Mucosa of gallbladder (tissue), 1 donor: ENCODE data around the gene LIPC. TPM values are rescaled to one million over a fixed set of nuclear protein-coding genes. Genes with fewer than 3 reads are reported as not detected.

Experiments used
- DNase-seq: peaks from one replicate; pipeline ENCODE4 v3.0.0-alpha.2; 2020; ENCODE audit warnings: low spot score
- total RNA-seq: library from RNA; stranded (reverse); gene quantifications from one replicate; pipeline ENCODE4 v1.2.1, GENCODE V29; 2021
- donor health status: DM: no; HTN: no; CAD: no.

The LIPC gene
- total RNA-seq, 1 donor from 2014 or later = 0.58 TPM

DNA sequence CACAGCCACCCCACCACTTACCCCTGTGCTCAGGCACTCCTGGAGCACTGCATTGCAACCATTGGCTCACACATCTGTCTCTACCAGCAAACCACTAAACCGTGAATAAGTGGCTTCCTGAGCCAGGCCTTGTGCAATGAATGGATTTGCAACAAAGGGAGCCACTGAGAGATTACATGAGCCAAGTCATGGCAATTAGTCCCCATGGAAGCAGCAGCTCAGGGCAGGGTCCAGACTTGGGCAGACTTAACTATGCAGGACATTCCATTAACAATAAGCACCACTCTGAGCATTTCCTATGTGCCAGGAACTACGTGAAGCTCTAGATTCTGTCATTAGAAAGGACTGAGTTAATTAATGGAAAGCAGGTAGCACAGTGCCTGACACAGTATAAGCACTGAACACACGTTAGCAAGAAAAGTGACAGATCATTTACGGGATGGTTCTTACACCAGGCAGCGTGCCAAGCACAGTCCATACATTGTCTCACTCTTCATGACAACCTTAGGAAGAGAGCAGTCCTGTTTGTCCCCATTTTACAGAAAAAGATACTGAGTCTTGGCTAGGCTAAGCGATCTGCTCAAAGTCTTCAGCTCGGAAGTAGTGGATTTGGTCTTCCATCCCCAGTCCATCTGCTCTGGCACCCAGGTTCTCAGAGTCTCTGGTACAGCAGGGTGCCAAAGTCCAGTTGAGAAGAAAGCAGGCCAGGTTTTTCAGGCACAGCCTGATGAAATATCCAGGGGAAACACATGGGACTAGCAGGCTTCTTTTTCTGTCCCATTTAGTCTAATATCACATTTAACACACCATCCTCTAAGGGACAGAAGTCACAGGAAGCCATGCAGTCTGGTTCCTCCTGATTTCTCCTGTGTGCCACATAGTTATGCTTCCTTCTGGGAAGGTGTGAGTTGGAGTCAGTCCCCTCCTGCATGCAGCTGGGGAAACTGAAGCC, 44.1 kb downstream of the LIPC start:
- DNase-seq = no peak

DNA sequence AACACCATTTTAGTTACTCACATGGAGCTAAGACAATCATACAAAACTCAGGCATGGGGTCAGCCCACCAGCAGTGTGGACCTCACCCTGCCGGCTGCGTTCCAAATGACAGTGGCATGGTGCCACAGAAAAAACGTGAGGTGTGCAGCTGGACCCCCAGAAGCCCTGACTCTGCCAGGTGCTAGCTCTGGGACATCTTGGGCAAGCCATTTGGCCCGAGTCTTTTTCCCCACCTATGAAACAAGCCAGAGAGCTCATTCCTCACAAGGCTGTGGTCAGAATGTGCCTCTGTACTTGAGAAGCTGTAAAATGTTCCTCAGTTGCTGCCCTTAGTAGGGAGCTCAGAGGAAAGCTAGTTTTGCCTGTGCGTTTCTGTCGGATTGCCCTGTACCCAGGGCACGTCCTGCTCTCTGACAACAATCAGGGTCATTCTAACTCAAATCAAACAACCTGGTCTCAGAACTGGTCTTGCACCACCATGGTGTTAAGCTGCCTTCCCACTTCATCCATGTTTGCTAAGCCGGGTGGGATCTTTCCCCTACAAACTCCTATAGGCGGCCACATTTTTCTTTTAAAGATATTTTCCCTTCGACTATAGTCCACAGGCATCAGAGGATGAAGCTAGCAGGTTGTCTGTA, 44.9 kb downstream of the LIPC start:
- DNase-seq = no peak

DNA sequence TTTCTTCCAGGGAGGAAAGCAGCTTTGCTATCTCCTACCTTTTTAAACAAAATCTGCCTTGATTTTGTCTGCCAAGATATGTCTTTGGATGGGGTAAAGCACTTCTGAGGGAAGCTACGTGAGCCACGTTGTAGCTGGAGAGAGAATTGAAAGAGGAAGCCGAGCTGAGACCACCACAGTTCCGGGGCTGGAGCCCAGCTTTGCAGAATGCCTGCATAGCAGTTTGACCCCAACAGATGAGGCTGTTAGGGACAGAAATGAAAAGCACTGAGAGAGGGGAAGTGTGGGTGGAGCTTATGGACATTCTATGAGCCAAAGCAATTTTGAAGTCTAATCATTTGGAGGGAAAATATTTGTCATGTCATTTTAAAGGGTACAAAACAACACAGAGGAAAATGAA, 45.4 kb downstream of the LIPC start:
- no peak for DNase-seq

DNA sequence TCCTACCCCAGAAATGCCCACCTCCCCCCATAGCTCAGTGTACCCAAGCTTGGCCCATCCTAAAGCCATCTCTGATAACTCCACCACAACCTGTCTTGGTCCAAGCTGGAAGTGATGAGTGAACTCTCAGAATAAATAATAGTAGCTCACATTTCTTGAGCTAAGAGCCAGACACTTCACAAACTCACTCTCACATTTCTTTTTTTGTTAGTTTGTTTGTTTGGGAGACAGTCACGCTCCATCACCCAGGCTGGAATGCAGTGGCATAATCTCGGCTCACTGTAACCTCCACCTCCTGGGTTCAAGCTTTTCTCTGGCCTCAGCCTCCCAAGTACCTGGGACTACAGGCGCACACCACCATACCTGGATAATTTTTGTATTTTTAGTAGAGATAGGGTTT, 46.2 kb downstream of the LIPC start:
- DNase-seq = no peak

DNA sequence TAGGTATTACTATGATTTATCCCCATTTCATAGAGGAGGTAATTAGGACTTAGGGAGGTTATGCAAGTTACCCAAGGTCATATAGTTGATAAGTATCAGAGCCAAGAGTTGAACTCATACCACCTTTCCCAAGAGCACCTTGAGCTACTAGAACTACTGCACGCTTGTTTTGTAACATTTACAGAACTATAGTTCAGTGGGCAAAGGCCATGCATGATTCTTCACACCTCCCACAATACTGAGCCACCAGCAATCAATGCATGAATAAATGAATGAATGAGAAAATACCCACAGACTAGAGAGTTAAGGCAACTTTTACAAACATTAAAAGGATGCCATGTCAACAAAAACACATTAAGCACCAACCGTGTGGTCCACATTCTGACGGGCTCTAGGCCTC, 46.8 kb downstream of the LIPC start:
- DNase-seq = no peak

DNA sequence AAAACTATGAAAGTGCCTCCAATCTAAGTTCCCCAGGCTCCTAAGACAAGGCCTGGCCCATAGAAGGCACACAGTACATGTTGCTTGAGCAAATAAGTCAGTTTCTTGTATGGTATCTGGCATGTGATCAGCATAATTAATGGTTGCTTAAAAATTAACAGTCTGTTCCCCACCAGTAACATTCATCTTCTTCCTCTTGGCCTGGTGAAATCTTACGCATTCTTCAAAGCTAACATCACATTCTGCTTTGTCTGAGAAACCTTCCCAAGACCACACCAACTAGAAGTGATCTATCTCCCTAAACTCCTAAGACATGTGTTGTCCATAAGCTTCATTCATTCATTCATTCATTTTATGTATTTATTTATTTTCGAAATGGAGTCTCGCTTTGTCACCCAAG, 48.1 kb downstream of the LIPC start:
- no peak for DNase-seq

DNA sequence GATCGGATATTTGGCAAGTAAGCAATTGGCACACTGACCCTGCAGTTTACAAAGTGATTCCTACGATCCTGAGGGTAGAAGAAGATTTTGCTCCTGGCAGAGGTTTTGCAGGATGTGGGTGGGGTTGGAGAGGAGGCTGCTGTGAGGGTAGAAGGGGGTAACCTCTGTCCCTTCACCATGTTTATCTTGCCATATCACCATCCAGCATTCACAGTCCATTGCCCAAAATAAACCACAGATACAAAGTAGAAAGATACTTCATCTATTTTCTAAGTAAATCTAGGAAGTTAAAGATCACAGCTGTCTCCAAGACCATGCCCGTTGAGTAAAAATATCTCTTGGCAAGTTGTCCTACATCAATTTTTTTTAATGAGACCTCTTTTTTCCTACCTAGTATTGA, 51.6 kb downstream of the LIPC start:
- no peak for DNase-seq

DNA sequence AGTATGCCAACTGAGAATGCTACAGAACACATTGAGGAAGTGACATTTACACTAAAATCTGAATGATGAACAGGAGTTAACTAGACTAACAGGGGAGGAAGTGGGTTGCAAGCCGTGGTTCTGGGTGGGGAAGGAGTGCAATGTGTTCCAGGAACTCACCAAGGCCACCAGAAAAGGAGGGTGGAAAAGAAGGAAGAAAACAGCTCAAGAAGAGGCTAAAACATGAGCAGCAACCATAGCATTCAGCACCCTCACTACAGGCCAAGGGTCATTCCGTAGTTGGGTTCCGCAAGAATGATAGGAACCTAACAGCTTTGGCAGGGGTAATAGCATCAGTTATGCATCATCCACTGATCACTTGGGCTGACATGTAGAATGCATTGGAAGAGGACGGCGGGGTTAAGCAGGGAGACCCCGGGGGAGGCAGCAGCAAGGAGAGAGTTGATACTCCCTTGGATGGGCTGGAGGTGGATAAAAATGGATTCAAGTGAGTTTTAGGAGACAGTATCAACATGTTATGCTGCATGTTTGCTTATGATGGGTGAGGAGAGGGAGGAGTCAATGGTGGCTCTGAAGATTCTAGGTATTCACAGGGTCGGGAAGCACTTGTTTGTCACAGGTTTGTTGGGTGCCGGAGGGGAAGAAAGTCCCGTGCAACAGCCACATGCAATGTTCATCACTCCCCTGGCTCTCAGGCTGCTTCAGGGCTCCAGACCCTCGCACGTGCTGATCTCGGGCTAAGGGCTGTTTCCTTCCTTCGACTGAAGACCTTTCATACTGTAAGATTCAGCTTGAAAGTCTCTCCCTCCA, 53.2 kb downstream of the LIPC start:
- no peak for DNase-seq

DNA sequence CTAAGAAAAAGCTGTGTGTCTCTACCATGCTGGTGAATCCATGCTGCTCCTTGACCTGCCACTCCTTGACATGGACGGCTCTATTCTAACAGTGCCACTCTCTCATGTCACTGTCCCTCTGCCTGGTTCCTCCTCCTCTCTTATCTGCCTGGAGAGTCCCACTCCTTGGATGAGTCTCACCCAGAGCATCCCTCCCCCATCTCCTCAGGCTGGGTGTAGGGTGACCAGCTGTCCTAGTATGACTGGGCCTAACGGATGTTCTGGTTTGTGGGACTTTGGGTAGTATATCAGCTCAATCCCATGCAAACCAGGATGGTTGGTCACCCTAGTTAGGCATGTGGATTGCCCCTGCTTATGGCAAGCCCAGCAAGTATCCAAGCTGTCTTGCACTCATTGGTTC, 54.3 kb downstream of the LIPC start:
- no peak for DNase-seq

DNA sequence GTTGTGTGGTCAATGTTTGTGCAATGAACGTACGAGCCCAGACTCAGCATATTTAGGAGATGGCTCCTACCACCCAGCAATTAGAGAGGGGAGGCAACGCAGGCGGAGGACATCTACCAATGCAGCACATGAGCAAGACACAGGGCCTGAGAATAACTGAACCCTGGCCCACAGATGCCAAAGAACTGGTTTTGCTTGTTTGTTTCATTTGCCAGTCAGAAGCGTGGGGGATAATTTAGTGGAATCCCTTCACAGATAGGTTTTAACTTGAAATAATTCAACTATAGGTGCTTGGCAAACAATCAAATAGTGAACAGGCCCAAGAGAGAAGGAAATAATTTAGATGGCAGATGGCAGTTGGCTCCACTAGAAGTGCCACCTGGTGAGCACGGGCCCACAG, 54.8 kb downstream of the LIPC start:
- no peak for DNase-seq

DNA sequence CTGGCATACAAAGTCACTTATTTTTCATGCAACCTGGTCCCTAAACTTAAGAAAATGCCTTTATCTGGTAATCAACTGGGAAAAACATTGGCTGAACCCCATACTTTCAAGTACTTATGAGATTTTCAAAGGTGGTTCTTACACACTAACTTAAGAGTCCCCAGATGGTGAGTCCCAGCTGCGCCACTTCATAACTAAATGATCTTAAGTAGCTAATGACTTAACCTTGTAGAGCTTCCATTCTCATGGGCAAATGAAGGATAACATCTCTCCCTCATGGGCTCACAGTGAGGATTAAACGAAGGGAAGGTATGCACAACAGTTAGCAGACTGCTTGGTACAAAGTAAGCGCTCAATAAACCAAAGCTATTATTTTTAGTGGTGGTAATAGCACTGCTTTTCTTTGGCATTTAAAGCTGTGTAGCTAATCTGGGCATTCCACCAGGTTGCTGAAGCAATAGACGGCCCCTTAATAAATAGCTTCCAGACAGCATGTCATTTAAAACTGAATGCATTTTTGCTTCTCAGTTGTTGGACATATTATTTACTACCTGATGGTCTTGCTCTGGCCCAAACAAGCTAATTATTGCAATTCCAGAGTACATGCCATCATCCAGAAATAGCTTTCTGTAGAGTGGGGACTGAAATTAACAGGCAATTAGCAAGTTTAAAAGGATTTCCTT, 55.4 kb downstream of the LIPC start:
- no peak for DNase-seq

DNA sequence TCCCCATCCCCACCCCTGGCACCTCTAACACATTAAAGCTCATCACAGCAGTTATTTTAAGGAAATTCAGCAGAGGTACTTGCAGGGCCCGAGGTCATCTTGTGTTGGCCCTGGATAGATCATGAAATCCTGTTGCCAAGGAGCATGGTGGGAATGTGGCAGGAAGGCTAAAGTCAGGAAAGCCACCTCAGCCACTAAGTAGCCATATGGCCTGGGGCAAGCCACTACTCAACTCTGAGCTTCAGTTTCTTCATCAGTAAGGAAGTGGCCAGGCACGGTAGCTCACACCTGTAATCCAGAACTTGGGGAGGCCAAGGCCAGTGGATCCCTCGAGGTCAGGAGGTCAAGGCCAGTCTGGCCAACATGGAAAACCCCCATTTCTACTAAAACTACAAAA, 55.9 kb downstream of the LIPC start:
- DNase-seq = no peak

DNA sequence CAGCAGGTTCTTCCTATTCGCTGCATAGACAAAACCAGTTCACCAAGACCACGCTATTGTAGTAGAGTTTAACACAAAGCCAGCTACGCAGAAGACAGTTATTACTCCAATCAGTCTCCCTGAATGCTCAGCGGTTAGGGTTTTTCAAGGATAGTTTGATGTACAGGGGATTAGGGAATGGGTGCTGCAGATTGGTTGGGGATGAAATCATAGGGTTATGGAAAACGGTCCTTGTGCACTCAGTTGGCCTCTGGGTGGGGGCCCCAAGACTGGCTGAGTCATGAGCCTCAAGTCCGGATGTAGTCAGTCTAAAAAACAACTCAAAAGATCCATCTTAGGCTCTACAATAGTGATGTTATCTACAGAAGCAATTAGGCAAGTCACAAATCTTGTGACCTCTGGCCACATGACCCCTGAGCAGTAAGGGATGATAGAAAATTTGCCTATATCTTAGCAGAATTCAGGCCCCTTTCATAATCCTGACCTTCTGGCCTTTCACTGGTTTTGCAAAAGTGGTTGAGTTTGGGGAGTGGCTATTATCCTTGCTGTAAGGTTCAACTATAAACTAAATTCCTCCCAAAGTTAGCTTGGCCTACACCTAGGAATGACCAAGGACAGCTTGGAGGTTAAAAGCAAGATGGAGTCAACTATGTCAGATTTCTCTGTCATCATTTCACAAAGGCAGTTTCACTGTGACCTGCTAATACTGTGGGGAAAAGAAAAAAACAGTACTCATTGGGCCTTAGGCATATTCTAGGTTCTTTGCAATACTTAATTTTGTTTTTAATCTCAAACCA, 57.7 kb downstream of the LIPC start:
- no peak for DNase-seq

DNA sequence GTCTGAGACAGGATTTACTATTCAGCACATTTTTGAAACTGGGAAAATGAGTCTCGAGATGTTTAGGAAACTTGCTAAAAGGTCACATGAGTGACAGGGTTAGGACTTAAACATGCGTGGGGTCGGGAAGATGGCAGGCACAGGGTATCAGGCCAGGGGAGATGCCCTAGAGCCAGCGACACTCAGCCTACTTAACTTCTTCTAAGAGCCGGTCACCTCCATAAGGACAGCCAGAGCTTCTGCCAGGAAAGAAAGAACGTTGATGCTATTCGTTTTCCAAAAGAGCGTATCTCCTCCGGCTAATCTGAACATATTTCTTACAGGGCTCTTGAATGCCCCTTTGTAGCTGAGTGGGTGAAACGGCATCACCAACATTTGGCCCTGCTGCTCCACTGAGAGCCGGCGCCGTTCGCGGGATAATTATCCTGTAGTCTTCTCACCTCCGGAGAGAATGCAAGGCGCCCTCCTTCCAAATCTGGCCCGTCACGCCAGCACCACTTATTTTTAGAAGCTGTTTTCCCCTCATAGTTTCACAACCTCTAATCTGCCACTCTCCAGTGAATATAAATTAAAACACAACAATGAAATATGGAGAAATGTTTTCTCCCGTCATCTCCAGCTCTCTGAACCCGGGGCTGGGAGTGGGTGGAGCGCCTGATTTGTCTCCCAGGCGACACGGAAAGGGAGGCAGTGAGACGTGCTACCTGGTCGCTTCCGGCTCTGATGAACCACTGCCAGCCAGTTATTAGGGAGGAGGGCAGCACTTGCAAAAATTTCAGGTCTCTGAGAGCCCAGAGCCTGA, 58.5 kb downstream of the LIPC start:
- no peak for DNase-seq

DNA sequence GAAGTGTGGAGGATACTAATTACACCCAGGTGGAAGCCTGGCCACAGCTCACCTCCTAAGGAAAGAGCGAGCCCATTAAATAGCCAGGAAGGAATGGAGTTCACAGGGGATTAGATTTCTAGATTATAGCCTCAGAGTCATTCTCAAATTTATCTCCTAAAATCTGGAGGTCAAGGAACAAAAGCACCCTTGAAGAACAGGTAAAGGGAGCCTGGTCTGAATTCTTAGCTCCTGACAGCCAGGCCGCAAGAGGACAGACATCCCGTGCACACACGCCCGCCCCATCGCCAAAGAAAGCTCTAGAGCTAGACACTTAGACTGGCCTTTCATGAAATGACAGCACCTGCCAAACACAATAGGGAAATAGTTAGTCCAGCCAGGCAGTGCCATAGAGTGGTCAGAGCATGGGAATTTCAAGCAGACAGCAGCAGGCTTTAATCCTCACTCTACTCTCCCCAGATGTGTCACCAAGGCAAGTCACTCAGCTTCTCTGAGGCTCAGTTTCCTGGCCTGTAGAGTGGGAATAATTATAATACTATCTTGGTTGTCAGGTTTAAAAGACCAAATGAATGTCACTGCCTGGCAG, 59.2 kb downstream of the LIPC start:
- no peak for DNase-seq

DNA sequence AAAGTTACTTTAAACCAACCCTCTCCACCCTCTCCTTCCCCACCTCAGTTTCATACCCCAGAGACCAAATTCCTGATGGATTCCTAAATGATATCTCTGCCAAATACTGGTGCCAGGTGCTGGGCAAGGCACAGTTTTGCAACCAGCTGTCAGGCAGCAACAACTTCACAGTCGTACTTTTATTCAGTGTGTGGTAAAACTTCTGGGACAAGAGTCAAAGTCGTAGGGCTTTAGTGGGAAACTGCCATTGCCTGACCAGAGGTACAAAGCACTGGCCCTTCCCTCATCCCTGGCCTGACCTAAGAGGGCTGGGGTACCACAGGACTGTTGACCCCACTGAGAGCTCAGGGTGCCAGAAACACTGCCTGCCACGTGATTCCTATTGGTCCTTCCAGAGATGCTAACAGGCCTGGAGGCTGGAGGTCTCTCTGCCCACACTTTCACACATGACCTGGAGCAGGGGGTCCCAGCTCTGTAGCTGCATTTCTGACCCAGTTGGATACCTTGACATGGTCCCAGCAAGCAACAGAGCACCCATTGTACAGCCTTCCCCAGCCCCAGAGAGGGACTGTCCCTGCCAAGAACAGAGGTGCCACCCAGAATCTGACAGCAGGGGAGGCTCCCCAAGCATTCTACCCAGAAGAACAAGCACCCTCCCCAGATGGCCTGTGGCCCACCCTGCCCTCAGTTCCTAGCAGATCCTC, 59.9 kb downstream of the LIPC start:
- no peak for DNase-seq

DNA sequence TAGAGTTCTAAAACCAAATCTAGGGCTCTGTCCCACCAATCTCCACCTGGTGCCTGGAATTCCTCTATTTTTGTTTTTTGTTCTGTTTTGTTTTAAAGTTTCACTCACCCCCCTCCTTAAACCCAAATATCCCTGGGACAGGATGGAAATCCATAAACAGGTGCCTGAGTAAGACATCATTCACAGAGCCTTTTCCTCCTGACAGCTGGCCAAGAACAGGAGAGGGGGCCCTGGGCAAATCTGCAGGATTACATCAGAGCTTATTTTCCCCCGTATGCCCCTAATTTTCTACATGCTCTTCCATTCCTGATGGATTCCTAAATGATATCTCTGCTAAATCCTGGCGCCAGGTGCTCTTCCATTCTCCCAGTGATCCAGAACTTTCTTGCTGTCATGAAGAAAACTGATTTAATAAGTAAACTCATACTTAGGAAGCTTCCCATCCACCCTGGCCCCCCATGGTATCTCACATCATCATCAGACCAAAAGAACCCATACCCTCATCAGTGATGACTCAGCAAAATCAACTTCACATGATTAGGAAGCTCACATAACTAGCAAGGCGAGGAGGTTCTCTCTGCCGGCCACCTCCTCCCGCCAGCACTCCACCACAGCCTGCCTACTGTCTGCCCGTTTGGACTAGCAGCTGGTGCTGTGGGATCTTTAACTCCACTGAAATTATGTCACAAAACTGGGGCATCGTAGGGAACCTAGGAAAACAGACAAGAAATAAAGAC, 61.0 kb downstream of the LIPC start:
- DNase-seq = no peak

DNA sequence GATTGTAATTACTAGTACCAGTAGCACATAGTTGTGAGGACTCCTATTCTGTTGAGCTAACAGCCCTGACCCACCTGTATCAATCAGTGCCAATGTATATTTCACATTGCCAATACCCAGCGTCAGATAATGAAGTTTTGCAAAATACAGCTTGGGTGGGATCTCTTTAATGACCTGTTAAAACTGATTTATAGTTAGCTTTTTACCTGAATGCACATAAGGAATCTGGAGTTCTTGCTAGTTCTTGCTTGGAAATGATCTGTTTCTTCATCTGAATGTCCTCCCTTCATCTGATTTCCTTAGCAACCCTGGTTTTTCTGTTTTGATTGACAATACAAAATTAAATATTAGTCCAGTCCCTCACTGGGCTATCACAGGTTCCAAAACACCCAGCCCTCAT, 62.8 kb downstream of the LIPC start:
- no peak for DNase-seq
